PC-3 (cell line): ENCODE results near the gene CACNA1H.

Experiments
- CTCF ChIP-seq: fragments of 300-600 bp; sonication (generic); conservative IDR thresholded peaks from 2 replicates; pipeline ENCODE4 v1.5.1; 2017; ENCODE audit warnings: antibody characterized with exemption, low read depth, mild to moderate bottlenecking, low read length
- EZH2 ChIP-seq: fragments of 300-600 bp; sonication (generic); IDR thresholded peaks from one replicate; pipeline ENCODE4 v1.6.1; 2017; ENCODE audit warnings: antibody characterized with exemption, mild to moderate bottlenecking, low read length; ENCODE audit not compliant: unreplicated experiment
- EZH2phosphoT487 ChIP-seq: fragments of 300-600 bp; sonication (generic); IDR thresholded peaks from 2 replicates; pipeline ENCODE4 v1.6.1; 2018; ENCODE audit warnings: mild to moderate bottlenecking, antibody characterized with exemption, low read length, borderline replicate concordance

DNA sequence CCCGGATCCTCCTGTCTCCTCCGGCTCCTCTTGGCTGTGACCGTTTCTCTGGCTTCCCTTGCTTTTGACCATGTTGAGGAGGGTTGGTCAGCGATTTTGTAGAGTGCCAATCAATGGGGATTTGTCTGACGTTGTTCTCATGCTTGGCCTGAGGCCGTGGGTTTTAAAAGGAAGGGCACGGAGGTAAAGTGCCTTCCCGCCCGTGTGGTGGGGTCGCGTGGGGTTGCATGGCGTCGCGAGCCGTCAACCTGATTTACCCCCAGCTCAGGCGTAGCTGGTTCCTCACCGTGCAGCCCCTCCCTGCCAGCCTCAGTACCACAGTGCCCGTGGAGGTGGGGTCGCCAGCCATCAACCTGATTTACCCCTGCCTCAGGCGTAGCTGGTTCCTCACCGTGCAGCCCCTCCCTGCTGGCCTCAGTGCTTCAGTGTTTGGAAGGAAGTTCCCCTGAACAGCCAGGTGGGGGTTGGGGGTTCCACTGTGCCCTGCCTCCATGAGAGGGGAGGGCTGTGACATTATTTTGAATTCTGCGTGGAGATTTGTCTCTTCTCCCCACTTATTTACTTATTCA, 92.6 kb downstream of the CACNA1H start:
- TF ChIP-seq CTCF = no peak
- TF ChIP-seq EZH2 = no peak
- no peak for TF ChIP-seq EZH2phosphoT487
